ENCODE measurements around the gene CCDC88A. TPM values are rescaled to one million over a fixed set of nuclear protein-coding genes. Genes with fewer than 3 reads are reported as not detected.

The CCDC88A gene
- total RNA-seq, 4 donors from 2014 or later, result 8.4 to 15.9 (median 9.4) TPM

- WGBS, 2 donors, result 90 to 95% methylated on average over 3 of the region's 3 CpGs
- no peak for DNase-seq (ENCODE audit: low spot score in 2 of 2)
- intact Hi-C loops (cut with DNase I; ENCODE audit: low total_unique reads), result no loop called here
- TF ChIP-seq POLR2A (IDR thresholded peaks at IDR 0.05) (no peak), CTCF (IDR thresholded peaks at IDR 0.05) (no peak)
- H3K4me3 ChIP-seq (ENCODE audit: low read depth, poor library complexity, severe bottlenecking), result no peak overlapping the region
Observed at GRCh38 chr2:55327470-55328230, 92.0 kb downstream of the CCDC88A start.

- 71 to 88% methylated on average over 1 of the region's 1 CpG for WGBS, 2 donors
- H3K4me3 ChIP-seq (ENCODE audit: low read depth, poor library complexity, severe bottlenecking), result no peak overlapping the region
- intact Hi-C loops (cut with DNase I; ENCODE audit: low total_unique reads), result no loop called here
- no peak for DNase-seq (ENCODE audit: low spot score in 2 of 2)
- TF ChIP-seq POLR2A (IDR thresholded peaks at IDR 0.05), result no peak
- TF ChIP-seq CTCF (IDR thresholded peaks at IDR 0.05), result no peak
Observed at GRCh38 chr2:55314985-55315384, 104.7 kb downstream of the CCDC88A start.

GRCh38 chr2:55311444-55311870 lies 108.2 kb downstream of the CCDC88A start:
- intact Hi-C loops (cut with DNase I; ENCODE audit: low total_unique reads), result no loop called here
- no peak overlapping the region for H3K4me3 ChIP-seq (ENCODE audit: low read depth, poor library complexity, severe bottlenecking)
- DNase-seq (ENCODE audit: low spot score in 2 of 2), result no peak
- no peak for TF ChIP-seq CTCF (IDR thresholded peaks at IDR 0.05)
- no peak for TF ChIP-seq POLR2A (IDR thresholded peaks at IDR 0.05)
- WGBS, 2 donors, result 82 to 84% methylated on average over 1 of the region's 1 CpG

DNA sequence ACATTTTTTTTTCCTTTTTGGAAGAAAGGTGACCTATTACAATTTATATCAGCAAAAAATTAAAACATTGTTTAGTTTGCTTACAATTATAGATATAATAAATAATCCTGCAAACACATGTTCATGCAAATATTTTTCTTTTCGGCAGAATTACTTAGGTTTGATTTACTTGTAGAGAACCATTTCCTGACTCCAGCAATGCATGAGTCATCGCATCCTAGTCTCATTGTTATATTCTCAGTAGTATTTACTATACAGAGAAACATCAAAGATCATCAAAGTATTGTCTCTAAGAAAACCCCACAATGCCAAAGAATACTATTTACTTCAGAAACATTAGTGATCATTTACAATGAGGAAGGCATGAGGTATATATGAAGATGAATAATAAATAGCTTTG lies 110.2 kb downstream of the CCDC88A start:
- DNase-seq (ENCODE audit: low spot score in 2 of 2), result no peak
- WGBS, 2 donors, result 70 to 81% methylated on average over 2 of the region's 2 CpGs
- no peak overlapping the region for H3K4me3 ChIP-seq (ENCODE audit: low read depth, poor library complexity, severe bottlenecking)
- no peak for TF ChIP-seq POLR2A (IDR thresholded peaks at IDR 0.05)
- no peak for TF ChIP-seq CTCF (IDR thresholded peaks at IDR 0.05)
- intact Hi-C loops (cut with DNase I; ENCODE audit: low total_unique reads), result no loop called here

DNA sequence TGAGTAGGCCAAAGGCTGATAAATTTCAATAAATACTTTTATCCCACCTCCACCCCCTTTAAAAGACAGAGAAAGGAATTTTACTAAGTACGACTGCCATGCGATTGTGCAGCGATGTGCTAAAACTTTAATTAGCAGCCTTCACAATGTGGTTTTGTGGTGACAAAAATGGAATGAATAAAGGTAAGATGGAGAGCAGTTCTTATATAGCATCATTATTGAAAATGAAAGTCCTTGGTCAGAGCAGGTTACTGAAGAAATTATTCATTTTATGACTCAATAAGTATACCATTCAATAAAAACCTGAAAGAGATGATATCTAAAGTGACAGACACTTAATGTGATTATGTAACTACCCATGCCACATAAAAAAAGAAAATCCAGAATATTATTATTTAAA lies 117.4 kb downstream of the CCDC88A start:
- 93 to 95% methylated on average over 3 of the region's 3 CpGs for WGBS, 2 donors
- DNase-seq (ENCODE audit: low spot score in 2 of 2), result no peak
- TF ChIP-seq POLR2A (IDR thresholded peaks at IDR 0.05) (no peak), CTCF (IDR thresholded peaks at IDR 0.05) (no peak)
- H3K4me3 ChIP-seq (ENCODE audit: low read depth, poor library complexity, severe bottlenecking), result no peak overlapping the region
- intact Hi-C loops (cut with DNase I; ENCODE audit: low total_unique reads), result no loop called here

- DNase-seq (ENCODE audit: low spot score in 2 of 2), result no peak
- 90 to 93% methylated on average over 1 of the region's 1 CpG for WGBS, 2 donors
- TF ChIP-seq CTCF (IDR thresholded peaks at IDR 0.05) (no peak), POLR2A (IDR thresholded peaks at IDR 0.05) (no peak)
- intact Hi-C loops (cut with DNase I; ENCODE audit: low total_unique reads), result no loop called here
- no peak overlapping the region for H3K4me3 ChIP-seq (ENCODE audit: low read depth, poor library complexity, severe bottlenecking)
Observed at GRCh38 chr2:55301277-55301676, 118.4 kb downstream of the CCDC88A start.

Measured in lower leg skin (tissue), 4 donors.